Stimulated activated naive B cell treated with anti-CD40 and anti-IgM and Interleukin-4, amounts not matched to agents 10 μg/mL and 1 μg/mL and 100 μg/mL, for 72 hours (primary cell): Measurements from ENCODE around the gene STXBP3.
A peak's percentile ranks its signal among the peaks of the same experiment; 100 is the strongest.

ENCODE experiments used
- ATAC-seq, 2 donors: fragments of 150-1000 bp; cut with Tn5 transposase; replicated peaks; 2 replicates each; pipeline ENCODE4 v1.10.0; 2021; ENCODE audit warnings: moderate library complexity in 1 of 2
- DNase-seq: peaks from one replicate; pipeline ENCODE4 v3.0.0; 2021
- H3K27ac Mint-ChIP-seq: one replicate; pipeline ENCODE4 v1.8.0; 2022; ENCODE audit warnings: mild to moderate bottlenecking, mixed read lengths
- H3K27me3 Mint-ChIP-seq, 2 donors: one replicate each; pipeline ENCODE4 v1.8.0; 2022; ENCODE audit warnings: mixed read lengths in 2 of 2
- H3K36me3 Mint-ChIP-seq, 2 donors: one replicate each; pipeline ENCODE4 v1.8.0; 2022; ENCODE audit warnings: mixed read lengths in 2 of 2, mild to moderate bottlenecking in 1 of 2
- H3K4me1 Mint-ChIP-seq, 2 donors: one replicate each; pipeline ENCODE4 v1.8.0; 2022; ENCODE audit warnings: mixed read lengths in 2 of 2, mild to moderate bottlenecking in 1 of 2
- H3K4me3 Mint-ChIP-seq, 2 donors: one replicate each; pipeline ENCODE4 v1.8.0; 2022; ENCODE audit warnings: mild to moderate bottlenecking in 2 of 2, mixed read lengths in 2 of 2, moderate library complexity in 1 of 2
- H3K9me3 Mint-ChIP-seq, 2 donors: one replicate each; pipeline ENCODE4 v1.8.0; 2022; ENCODE audit warnings: mixed read lengths in 2 of 2, mild to moderate bottlenecking in 1 of 2

STXBP3 gene

DNA sequence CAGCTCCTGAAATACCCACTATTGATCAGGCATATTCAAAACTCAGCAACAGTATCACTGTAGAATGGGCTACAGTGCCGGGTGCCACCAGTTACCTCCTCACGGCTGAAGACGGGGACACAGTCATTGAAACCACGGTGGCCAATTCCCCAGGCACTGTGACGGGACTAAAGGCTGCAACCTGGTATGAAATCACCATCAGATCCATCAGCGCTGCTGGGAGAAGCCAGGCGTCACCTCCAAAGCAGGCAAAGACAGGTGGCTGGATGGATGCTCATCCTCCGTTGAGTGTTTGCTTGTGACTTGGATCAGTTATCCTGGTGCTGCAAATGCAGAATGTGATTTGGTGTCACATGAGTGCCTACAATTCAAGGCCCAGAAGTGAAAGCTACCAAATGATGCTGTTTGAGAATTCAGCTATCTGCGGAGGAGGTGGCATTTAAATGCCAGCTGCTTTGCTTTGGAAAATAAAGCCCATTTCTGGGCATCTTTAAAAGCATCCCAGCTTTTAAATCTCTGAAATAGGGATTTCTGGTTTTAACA is 28.6 kb upstream of the STXBP3 start:
- Mint-ChIP-seq H3K36me3 (no peaks in the 10 kb centered on the region), H3K27me3 (peaks cover 6 to 15% of the 10 kb centered on the region in 2 donors), H3K4me1 (peaks cover 3 to 8% of the 10 kb centered on the region in 2 donors), H3K4me3 (no peak overlapping the region), H3K9me3 (no peaks in the 10 kb centered on the region), H3K27ac (no peak overlapping the region)
- no peak for ATAC-seq
- DNase-seq = no peak

GRCh38 chr1:108718927-108719655 is 27.4 kb upstream of the STXBP3 start:
- DNase-seq (no peak), ATAC-seq (no peak)
- no peak overlapping the region for H3K4me3 Mint-ChIP-seq
- no peaks in the 10 kb centered on the region for H3K36me3 Mint-ChIP-seq
- no peak overlapping the region for H3K27ac Mint-ChIP-seq
- H3K27me3 Mint-ChIP-seq = peaks cover 6 to 10% of the 10 kb centered on the region in 2 donors
- H3K9me3 Mint-ChIP-seq = no peaks in the 10 kb centered on the region
- H3K4me1 Mint-ChIP-seq = peaks cover 3 to 8% of the 10 kb centered on the region in 2 donors

DNA sequence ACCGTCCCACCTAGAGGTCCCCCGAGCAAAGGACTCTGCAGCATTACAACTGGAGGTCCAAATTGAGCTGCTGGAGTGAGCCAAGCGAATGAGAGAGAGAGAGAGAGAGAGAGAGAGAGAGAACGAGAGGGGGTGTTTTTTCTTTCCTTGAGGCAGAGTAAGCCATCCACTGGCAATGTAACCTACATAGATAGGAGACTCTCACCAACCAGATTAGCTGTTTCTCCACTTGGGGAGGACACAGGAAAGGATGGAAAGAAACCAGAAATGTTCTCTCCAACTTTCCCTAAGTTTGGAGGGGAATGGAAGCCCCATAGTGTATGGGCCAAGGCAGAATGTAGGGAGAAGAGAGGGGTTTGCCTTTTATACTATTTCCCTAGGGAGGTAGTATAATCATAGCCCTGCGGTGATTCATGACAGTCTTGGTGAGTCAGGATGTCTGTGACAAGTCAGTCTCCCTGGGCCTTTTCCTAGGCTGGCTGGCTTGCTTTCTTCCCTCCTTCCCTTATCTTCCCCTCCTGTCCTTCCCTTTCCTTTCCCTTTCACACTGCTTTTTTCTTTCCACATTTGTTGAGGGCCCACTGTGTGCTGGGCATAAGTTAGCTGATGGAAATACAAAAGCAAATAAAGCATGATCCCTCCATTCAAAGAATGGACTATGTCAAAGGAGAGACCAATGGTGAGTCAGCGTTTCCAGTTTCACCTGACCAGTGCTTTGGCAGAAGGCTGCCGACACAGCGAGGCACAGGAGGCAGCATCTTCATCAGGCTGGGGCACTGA is 26.6 kb upstream of the STXBP3 start:
- H3K4me3 Mint-ChIP-seq = no peak overlapping the region
- ATAC-seq = peak; percentile 46 to 69
- H3K36me3 Mint-ChIP-seq = no peaks in the 10 kb centered on the region
- peaks cover 6 to 10% of the 10 kb centered on the region in 2 donors for H3K27me3 Mint-ChIP-seq
- DNase-seq = no peak
- H3K4me1 Mint-ChIP-seq = peaks cover 3 to 8% of the 10 kb centered on the region in 2 donors
- no peaks in the 10 kb centered on the region for H3K9me3 Mint-ChIP-seq
- H3K27ac Mint-ChIP-seq = no peak overlapping the region

GRCh38 chr1:108722292-108722691 is 24.2 kb upstream of the STXBP3 start:
- H3K4me3 Mint-ChIP-seq = no peak overlapping the region
- peaks cover 0 to 2% of the 10 kb centered on the region in 2 donors for H3K27me3 Mint-ChIP-seq
- no peak for DNase-seq
- ATAC-seq = no peak
- no peak overlapping the region for H3K27ac Mint-ChIP-seq
- peaks cover 3 to 8% of the 10 kb centered on the region in 2 donors for H3K4me1 Mint-ChIP-seq
- no peaks in the 10 kb centered on the region for H3K9me3 Mint-ChIP-seq
- no peaks in the 10 kb centered on the region for H3K36me3 Mint-ChIP-seq

GRCh38 chr1:108725906-108726305 is 20.6 kb upstream of the STXBP3 start:
- Mint-ChIP-seq H3K27me3 (peaks cover 11 to 18% of the 10 kb centered on the region in 2 donors), H3K4me3 (no peak overlapping the region), H3K4me1 (no peaks in the 10 kb centered on the region), H3K36me3 (no peaks in the 10 kb centered on the region), H3K9me3 (no peaks in the 10 kb centered on the region), H3K27ac (no peak overlapping the region)
- ATAC-seq (no peak), DNase-seq (no peak)

DNA sequence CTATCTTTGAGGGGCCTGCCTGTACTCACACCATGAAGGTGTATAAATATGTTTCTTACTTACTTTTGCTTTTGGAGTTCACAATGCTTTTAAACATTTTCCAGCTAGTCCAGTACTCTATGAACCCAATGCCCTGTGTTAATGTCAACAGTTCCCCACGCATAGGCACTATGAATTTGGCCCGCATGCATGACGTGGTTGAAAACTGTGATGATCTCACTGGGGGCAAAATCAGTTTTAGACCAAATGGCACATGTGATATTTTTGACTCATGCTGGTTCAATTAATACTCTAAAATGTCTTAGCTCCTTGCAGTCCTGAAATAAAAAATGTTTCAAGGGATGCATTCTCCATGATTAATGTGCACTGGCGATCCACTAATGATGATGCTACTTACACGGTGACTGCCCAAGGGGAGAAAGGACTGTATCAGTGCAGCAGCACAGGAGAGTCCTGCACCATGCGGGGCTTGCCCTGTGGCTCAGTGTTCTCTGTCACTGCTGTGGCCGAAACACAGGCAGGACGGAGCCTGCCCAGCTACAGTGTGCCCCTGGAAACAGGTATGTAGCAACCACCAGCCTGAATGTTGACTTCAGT is 18.0 kb upstream of the STXBP3 start:
- Mint-ChIP-seq H3K9me3 (no peaks in the 10 kb centered on the region), H3K4me3 (no peak overlapping the region), H3K4me1 (no peaks in the 10 kb centered on the region), H3K36me3 (no peaks in the 10 kb centered on the region), H3K27ac (no peak overlapping the region), H3K27me3 (peaks cover 11 to 18% of the 10 kb centered on the region in 2 donors)
- DNase-seq (no peak), ATAC-seq (no peak)

DNA sequence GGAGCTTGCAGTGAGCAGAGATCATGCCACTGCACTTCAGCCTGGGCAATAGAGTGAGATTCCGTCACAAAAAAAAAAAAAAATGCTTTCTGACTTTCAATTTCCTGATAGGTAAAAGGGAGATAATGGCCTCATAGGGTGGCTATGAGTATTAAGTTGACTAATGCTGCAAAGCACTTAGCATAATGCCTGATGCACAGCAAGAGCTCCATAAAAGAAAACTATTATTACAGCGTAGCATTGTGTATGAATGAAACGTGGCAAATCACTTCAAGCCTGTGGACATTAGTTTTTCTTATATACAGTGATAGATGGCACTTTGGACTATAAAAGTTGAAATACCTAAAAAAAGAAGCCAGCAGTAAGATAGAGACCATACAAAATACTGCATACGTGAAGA is 17.0 kb upstream of the STXBP3 start:
- H3K4me3 Mint-ChIP-seq = no peak overlapping the region
- H3K27me3 Mint-ChIP-seq = peaks cover 11 to 18% of the 10 kb centered on the region in 2 donors
- H3K4me1 Mint-ChIP-seq = no peaks in the 10 kb centered on the region
- no peaks in the 10 kb centered on the region for H3K36me3 Mint-ChIP-seq
- DNase-seq (no peak), ATAC-seq (no peak)
- H3K9me3 Mint-ChIP-seq = no peaks in the 10 kb centered on the region
- H3K27ac Mint-ChIP-seq = no peak overlapping the region

DNA sequence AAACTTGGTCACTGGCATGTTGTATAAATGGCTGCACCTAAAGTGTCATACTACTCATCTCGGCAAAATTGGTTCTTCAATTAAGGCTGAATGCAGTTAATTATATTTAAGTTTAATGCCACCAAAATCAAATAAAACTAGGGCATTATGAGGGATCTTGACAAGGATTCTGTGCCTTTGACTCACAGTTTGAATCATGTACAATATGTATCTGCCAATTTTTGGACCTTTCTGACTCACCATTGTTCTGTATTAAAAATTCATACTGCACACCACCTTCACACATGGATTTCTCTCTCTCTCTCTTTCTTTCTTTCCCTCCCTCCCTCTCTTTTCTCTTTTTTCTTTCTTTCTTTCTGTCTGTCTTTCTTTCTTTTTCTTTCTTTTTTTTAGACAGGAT is 14.1 kb upstream of the STXBP3 start:
- no peak for ATAC-seq
- Mint-ChIP-seq H3K4me3 (no peak overlapping the region), H3K27me3 (peaks cover 24 to 27% of the 10 kb centered on the region in 2 donors)

GRCh38 chr1:108734171-108734865 is 12.2 kb upstream of the STXBP3 start:
- no peaks in the 10 kb centered on the region for H3K36me3 Mint-ChIP-seq
- H3K4me3 Mint-ChIP-seq = no peak overlapping the region
- H3K27me3 Mint-ChIP-seq = peaks cover 13 to 20% of the 10 kb centered on the region in 2 donors
- H3K27ac Mint-ChIP-seq = no peak overlapping the region
- DNase-seq (no peak), ATAC-seq (no peak)
- no peaks in the 10 kb centered on the region for H3K4me1 Mint-ChIP-seq
- H3K9me3 Mint-ChIP-seq = no peaks in the 10 kb centered on the region

More for the DNA sequence above, 14.1 kb upstream of the STXBP3 start:
- H3K27ac Mint-ChIP-seq = no peak overlapping the region
- H3K36me3 Mint-ChIP-seq = no peaks in the 10 kb centered on the region
- no peaks in the 10 kb centered on the region for H3K4me1 Mint-ChIP-seq
- H3K9me3 Mint-ChIP-seq = no peaks in the 10 kb centered on the region
- DNase-seq = no peak

- no peak overlapping the region for H3K4me3 Mint-ChIP-seq
- H3K27me3 Mint-ChIP-seq = no peaks in the 10 kb centered on the region
- DNase-seq (no peak), ATAC-seq (no peak)
- H3K9me3 Mint-ChIP-seq = no peaks in the 10 kb centered on the region
- peaks cover 3 to 6% of the 10 kb centered on the region in 2 donors for H3K36me3 Mint-ChIP-seq
- H3K4me1 Mint-ChIP-seq = peaks cover under 1 to 3% of the 10 kb centered on the region in 2 donors
- peak overlapping the region; percentile 31 for H3K27ac Mint-ChIP-seq
Measured at GRCh38 chr1:108742253-108742652, 4.2 kb upstream of the STXBP3 start.

DNA sequence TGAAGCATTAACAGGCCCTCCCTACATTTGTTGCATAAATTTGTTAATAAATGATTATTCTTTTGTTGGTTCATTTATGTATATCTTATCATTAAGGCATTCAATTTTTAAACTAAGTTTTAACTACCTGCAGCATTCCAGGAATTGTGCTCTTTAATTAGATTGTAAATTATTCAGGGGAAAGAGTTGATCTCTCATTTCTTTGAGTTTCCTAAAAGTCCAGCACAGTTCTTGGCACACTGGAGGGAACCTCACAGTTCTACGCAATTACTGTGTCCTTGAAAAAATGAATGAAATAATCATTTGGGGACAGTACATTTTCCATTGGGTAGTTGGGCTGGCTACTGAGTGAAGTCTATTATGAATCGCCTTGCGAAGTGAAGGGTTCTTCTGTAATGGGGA is 493 bp upstream of the STXBP3 start:
- ATAC-seq = no peak
- Mint-ChIP-seq H3K9me3 (no peaks in the 10 kb centered on the region), H3K27ac (peak overlapping the region; percentile 97), H3K4me1 (peaks cover 20 to 28% of the 10 kb centered on the region in 2 donors), H3K36me3 (peaks cover 7 to 22% of the 10 kb centered on the region in 2 donors), H3K4me3 (peak overlapping the region; percentile 90 to 94), H3K27me3 (no peaks in the 10 kb centered on the region)
- DNase-seq = no peak

- Mint-ChIP-seq H3K27me3 (no peaks in the 10 kb centered on the region), H3K36me3 (peaks cover 7 to 23% of the 10 kb centered on the region in 2 donors), H3K27ac (peak overlapping the region; percentile 97), H3K9me3 (no peaks in the 10 kb centered on the region), H3K4me1 (peaks cover 20 to 30% of the 10 kb centered on the region in 2 donors), H3K4me3 (peak overlapping the region; percentile 90 to 94)
- ATAC-seq (peak; percentile 19 to 34), DNase-seq (peak; percentile 29)
Measured at GRCh38 chr1:108747171-108747850, 837 bp downstream of the STXBP3 start.

- peaks cover 20 to 30% of the 10 kb centered on the region in 2 donors for H3K4me1 Mint-ChIP-seq
- DNase-seq = no peak
- H3K36me3 Mint-ChIP-seq = peaks cover 7 to 24% of the 10 kb centered on the region in 2 donors
- H3K9me3 Mint-ChIP-seq = no peaks in the 10 kb centered on the region
- H3K27ac Mint-ChIP-seq = no peak overlapping the region
- peak overlapping the region in 1 of 2 donors; percentile 29 for H3K4me3 Mint-ChIP-seq
- ATAC-seq = no peak
- no peaks in the 10 kb centered on the region for H3K27me3 Mint-ChIP-seq
Measured at GRCh38 chr1:108747898-108748297, 1.4 kb downstream of the STXBP3 start.
